Neural progenitor cell (in vitro differentiated cells): Measurements from ENCODE around the gene EGLN1. TPM values are rescaled to one million over a fixed set of nuclear protein-coding genes. Genes with fewer than 3 reads are reported as not detected.

Source experiments
- DNase-seq: peaks from one replicate; pipeline ENCODE4 v3.0.0-alpha.2; 2016; ENCODE audit warnings: low spot score
- H2AFZ ChIP-seq: fragments of 200-600 bp; sonication (generic); replicated peaks from 2 replicates; pipeline ENCODE4 v1.6.1; 2016; ENCODE audit warnings: antibody characterized with exemption
- H3F3A ChIP-seq: fragments of 200-600 bp; sonication (generic); 2 replicates; pipeline ENCODE4 v1.6.1; 2016; ENCODE audit warnings: antibody characterized with exemption, low read depth
- H3K27ac ChIP-seq: fragments of 200-600 bp; sonication (generic); 2 replicates; pipeline ENCODE4 v1.5.1; 2016; ENCODE audit warnings: mild to moderate bottlenecking
- H3K27me3 ChIP-seq: fragments of 200-600 bp; sonication (generic); 2 replicates; pipeline ENCODE4 v1.6.1; 2016; ENCODE audit warnings: mild to moderate bottlenecking, moderate library complexity
- H3K36me3 ChIP-seq: fragments of 200-600 bp; sonication (generic); 2 replicates; pipeline ENCODE4 v1.5.1; 2016
- H3K4me1 ChIP-seq: fragments of 200-600 bp; sonication (generic); 2 replicates; pipeline ENCODE4 v1.6.1; 2016; ENCODE audit warnings: mixed run types
- H3K4me2 ChIP-seq: fragments of 200-600 bp; sonication (generic); 2 replicates; pipeline ENCODE4 v1.6.1; 2016
- H3K4me3 ChIP-seq: fragments of 200-600 bp; sonication (generic); 2 replicates; pipeline ENCODE4 v1.5.1; 2016
- H3K79me2 ChIP-seq: fragments of 200-600 bp; sonication (generic); 2 replicates; pipeline ENCODE4 v1.6.1; 2016; ENCODE audit warnings: low read depth
- H3K9ac ChIP-seq: fragments of 200-600 bp; sonication (generic); 2 replicates; pipeline ENCODE4 v1.6.1; 2016
- H3K9me3 ChIP-seq: fragments of 200-600 bp; sonication (generic); 2 replicates; pipeline ENCODE4 v1.5.1; 2016; ENCODE audit warnings: low read depth
- H4K20me1 ChIP-seq: fragments of 200-600 bp; sonication (generic); 2 replicates; pipeline ENCODE4 v1.6.1; 2016; ENCODE audit warnings: low read depth
- H3K27ac Mint-ChIP-seq: 3 replicates; pipeline ENCODE4 v1.8.0; 2021; ENCODE audit warnings: mixed read lengths
- H3K27me3 Mint-ChIP-seq: 2 replicates; pipeline ENCODE4 v1.8.0; 2022; ENCODE audit warnings: low read depth, mild to moderate bottlenecking, inconsistent platforms, moderate library complexity, mixed read lengths; ENCODE audit not compliant: insufficient read depth
- H3K36me3 Mint-ChIP-seq: 3 replicates; pipeline ENCODE4 v1.8.0; 2021; ENCODE audit warnings: mixed read lengths
- H3K4me1 Mint-ChIP-seq: 3 replicates; pipeline ENCODE4 v1.8.0; 2021; ENCODE audit warnings: mixed read lengths
- H3K4me3 Mint-ChIP-seq: 3 replicates; pipeline ENCODE4 v1.8.0; 2021; ENCODE audit warnings: mild to moderate bottlenecking, moderate library complexity, mixed read lengths
- H3K9me3 Mint-ChIP-seq: 3 replicates; pipeline ENCODE4 v1.8.0; 2020; ENCODE audit warnings: mixed read lengths
- CTCF ChIP-seq: fragments of 200-600 bp; sonication (generic); IDR thresholded peaks from 2 replicates; pipeline ENCODE4 v1.5.1; 2017; ENCODE audit warnings: antibody characterized with exemption, mild to moderate bottlenecking
- EZH2 ChIP-seq: fragments of 200-600 bp; sonication (generic); IDR thresholded peaks from 2 replicates; pipeline ENCODE4 v1.6.1; 2017; ENCODE audit warnings: antibody characterized with exemption, mild to moderate bottlenecking, moderate library complexity
- EZH2phosphoT487 ChIP-seq: fragments of 200-600 bp; sonication (generic); IDR thresholded peaks from 2 replicates; pipeline ENCODE4 v1.6.1; 2017; ENCODE audit warnings: antibody characterized with exemption
- total RNA-seq: library from RNA; depleted of rRNA; stranded (reverse); fragments of >200 nt; gene quantifications from 2 replicates; pipeline ENCODE4 v1.2.3, GENCODE V29; 2015; ENCODE audit warnings: low replicate concordance

Gene EGLN1
- total RNA-seq, 1 donor from 2014 or later: 30.3 TPM

- TF ChIP-seq CTCF: no peak
- no peak for TF ChIP-seq EZH2
- no peak for TF ChIP-seq EZH2phosphoT487
- H3K4me3 ChIP-seq: peak overlapping the region; percentile 88
- H2AFZ ChIP-seq: no peak overlapping the region
- H3K27ac ChIP-seq: no peak overlapping the region
- H3K27ac Mint-ChIP-seq: no peak overlapping the region
- peaks cover 57% of the 10 kb centered on the region for H3K79me2 ChIP-seq
- peak overlapping the region; percentile 93 for H3K4me3 Mint-ChIP-seq
- H3K27me3 ChIP-seq: peaks cover 45% of the 10 kb centered on the region
- H4K20me1 ChIP-seq: peaks cover 75% of the 10 kb centered on the region
- H3K4me2 ChIP-seq: peak overlapping the region; percentile 83
- H3K4me1 ChIP-seq: peaks cover 24% of the 10 kb centered on the region
- H3K9me3 ChIP-seq: no peaks in the 10 kb centered on the region
- no peak for DNase-seq
- H3K9ac ChIP-seq: no peak overlapping the region
- H3K27me3 Mint-ChIP-seq: peaks cover 2% of the 10 kb centered on the region
- H3K4me1 Mint-ChIP-seq: peaks cover 40% of the 10 kb centered on the region
- H3K9me3 Mint-ChIP-seq: no peaks in the 10 kb centered on the region
- peaks cover 7% of the 10 kb centered on the region for H3K36me3 Mint-ChIP-seq
- peaks cover 30% of the 10 kb centered on the region for H3F3A ChIP-seq
- H3K36me3 ChIP-seq: no peaks in the 10 kb centered on the region
Observed at GRCh38 chr1:231418741-231419107, 3.4 kb downstream of the EGLN1 start.

- H3K4me3 ChIP-seq: peak overlapping the region; percentile 88
- H3K9ac ChIP-seq: no peak overlapping the region
- peaks cover 80% of the 10 kb centered on the region for H4K20me1 ChIP-seq
- H3K27ac ChIP-seq: no peak overlapping the region
- peaks cover 20% of the 10 kb centered on the region for H3K4me1 ChIP-seq
- Mint-ChIP-seq H3K27ac (no peak overlapping the region), H3K4me3 (peak overlapping the region; percentile 93), H3K36me3 (peaks cover 10% of the 10 kb centered on the region), H3K27me3 (peaks cover 2% of the 10 kb centered on the region), H3K4me1 (peaks cover 36% of the 10 kb centered on the region), H3K9me3 (no peaks in the 10 kb centered on the region)
- H3K4me2 ChIP-seq: peak overlapping the region; percentile 83
- H3K79me2 ChIP-seq: peaks cover 57% of the 10 kb centered on the region
- no peak for DNase-seq
- no peak overlapping the region for H2AFZ ChIP-seq
- H3F3A ChIP-seq: peaks cover 25% of the 10 kb centered on the region
- H3K9me3 ChIP-seq: no peaks in the 10 kb centered on the region
- no peaks in the 10 kb centered on the region for H3K36me3 ChIP-seq
- no peak for TF ChIP-seq EZH2phosphoT487
- no peak for TF ChIP-seq CTCF
- no peak for TF ChIP-seq EZH2
- H3K27me3 ChIP-seq: peaks cover 40% of the 10 kb centered on the region
Observed at GRCh38 chr1:231418101-231418740, 3.9 kb downstream of the EGLN1 start.

- peak overlapping the region; percentile 83 for H3K4me2 ChIP-seq
- H3K4me3 ChIP-seq: no peak overlapping the region
- no peak for TF ChIP-seq EZH2phosphoT487
- no peak for TF ChIP-seq CTCF
- TF ChIP-seq EZH2: no peak
- H3K27me3 ChIP-seq: peaks cover 35% of the 10 kb centered on the region
- no peaks in the 10 kb centered on the region for H3K27me3 Mint-ChIP-seq
- peaks cover 14% of the 10 kb centered on the region for H3K36me3 Mint-ChIP-seq
- no peak overlapping the region for H3K9ac ChIP-seq
- no peak for DNase-seq
- H3F3A ChIP-seq: peaks cover 18% of the 10 kb centered on the region
- no peaks in the 10 kb centered on the region for H3K9me3 ChIP-seq
- no peak overlapping the region for H3K27ac Mint-ChIP-seq
- H3K4me1 Mint-ChIP-seq: peaks cover 32% of the 10 kb centered on the region
- H3K79me2 ChIP-seq: peaks cover 57% of the 10 kb centered on the region
- H3K4me1 ChIP-seq: peaks cover 14% of the 10 kb centered on the region
- H3K27ac ChIP-seq: no peak overlapping the region
- H4K20me1 ChIP-seq: peaks cover 87% of the 10 kb centered on the region
- H2AFZ ChIP-seq: no peak overlapping the region
- H3K9me3 Mint-ChIP-seq: no peaks in the 10 kb centered on the region
- H3K4me3 Mint-ChIP-seq: peak overlapping the region; percentile 24
- H3K36me3 ChIP-seq: no peaks in the 10 kb centered on the region
Observed at GRCh38 chr1:231417513-231417912, 4.6 kb downstream of the EGLN1 start.
